WTC11 (cell line): ENCODE data around the gene ALKBH1. TPM values are rescaled to one million over a fixed set of nuclear protein-coding genes. Genes with fewer than 3 reads are reported as not detected.
"Not testable (repeated sequence)": the region's sequence is repeated elsewhere in the genome, so short reads cannot be mapped to it uniquely, and the experiment has no call there.

Experiments
- ATAC-seq: fragments of 200-7000 bp; cut with Tn5 transposase; 2 replicates; pipeline ENCODE4 v1.10.0; 2021; ENCODE audit warnings: mild to moderate bottlenecking, moderate library complexity
- CTCF ChIA-PET: fragments of 300-600 bp; sonication (Branson Sonifier 250); formaldehyde crosslinking; loops from one replicate; lab custom pipeline; 2021; ENCODE audit warnings: antibody characterized with exemption; lab: Charles Lee
- POLR2A ChIA-PET: fragments of 350-600 bp; sonication (Branson Sonifier 250); formaldehyde crosslinking; loops from one replicate; lab custom pipeline; 2021; ENCODE audit warnings: antibody characterized with exemption; lab: Charles Lee
- DNase-seq: peaks from one replicate; pipeline ENCODE4 v3.0.0; 2021; ENCODE audit warnings: low spot score
- H3K27ac Mint-ChIP-seq: 2 replicates; pipeline ENCODE4 v1.8.0; 2021; ENCODE audit warnings: mixed read lengths
- H3K27me3 Mint-ChIP-seq: 2 replicates; pipeline ENCODE4 v1.8.0; 2021; ENCODE audit warnings: low read depth, mild to moderate bottlenecking, moderate library complexity, mixed read lengths
- H3K36me3 Mint-ChIP-seq: 2 replicates; pipeline ENCODE4 v1.8.0; 2021; ENCODE audit warnings: mixed read lengths
- H3K4me1 Mint-ChIP-seq: 2 replicates; pipeline ENCODE4 v1.8.0; 2022; ENCODE audit warnings: mixed read lengths
- H3K4me3 Mint-ChIP-seq: 2 replicates; pipeline ENCODE4 v1.8.0; 2021; ENCODE audit warnings: mild to moderate bottlenecking, moderate library complexity, mixed read lengths
- H3K9me3 Mint-ChIP-seq: 2 replicates; pipeline ENCODE4 v1.8.0; 2021; ENCODE audit warnings: mixed read lengths
- CREB1 ChIP-seq: sonication (generic); formaldehyde crosslinking; IDR thresholded peaks from 2 replicates; pipeline ENCODE4 v1.8.0; 2023; ENCODE audit warnings: mild to moderate bottlenecking, missing genetic modification reagents
- ESRRA ChIP-seq: sonication (generic); formaldehyde crosslinking; IDR thresholded peaks from 2 replicates; pipeline ENCODE4 v1.8.1; 2022; ENCODE audit warnings: mild to moderate bottlenecking, missing genetic modification reagents, borderline replicate concordance
- FOXK1 ChIP-seq: sonication (generic); formaldehyde crosslinking; IDR thresholded peaks from 2 replicates; pipeline ENCODE4 v1.8.0; 2022; ENCODE audit warnings: mild to moderate bottlenecking, moderate library complexity, missing genetic modification reagents
- GRHL2 ChIP-seq: fragments of 250-450 bp; sonication (Bioruptor Pico); IDR thresholded peaks from 2 replicates; pipeline ENCODE4 v1.8.0; 2022; ENCODE audit warnings: mild to moderate bottlenecking, moderate library complexity; ENCODE audit not compliant: insufficient replicate concordance, severe bottlenecking
- ZNF138 ChIP-seq: sonication (generic); formaldehyde crosslinking; conservative IDR thresholded peaks from 2 replicates; pipeline ENCODE4 v1.8.1; 2022; ENCODE audit warnings: mild to moderate bottlenecking, moderate library complexity, missing genetic modification reagents
- total RNA-seq: library from RNA; stranded (reverse); gene quantifications from 3 replicates; pipeline ENCODE4 v1.2.3, GENCODE V29; 2021
- TF ChIP-seq, protein P1 (sequence below): sonication (generic); formaldehyde crosslinking; IDR thresholded peaks from 2 replicates; pipeline ENCODE4 v1.8.1; 2023; ENCODE audit warnings: mild to moderate bottlenecking, missing genetic modification reagents, moderate library complexity
- TF ChIP-seq, protein P2 (sequence below): sonication (generic); formaldehyde crosslinking; conservative IDR thresholded peaks from 2 replicates; pipeline ENCODE4 v1.8.1; 2023; ENCODE audit warnings: mild to moderate bottlenecking, low read depth, missing genetic modification reagents, moderate library complexity
- TF ChIP-seq, protein P3 (sequence below): sonication (generic); formaldehyde crosslinking; IDR thresholded peaks from 2 replicates; pipeline ENCODE4 v1.8.0; 2023; ENCODE audit warnings: missing genetic modification reagents, mild to moderate bottlenecking, borderline replicate concordance
- TF ChIP-seq, protein P4 (sequence below): sonication (generic); formaldehyde crosslinking; IDR thresholded peaks from 2 replicates; pipeline ENCODE4 v1.8.0; 2022; ENCODE audit warnings: mild to moderate bottlenecking, missing genetic modification reagents
- TF ChIP-seq, protein P5 (sequence below): fragments of 250-450 bp; sonication (Bioruptor Pico); IDR thresholded peaks from 2 replicates; pipeline ENCODE4 v1.9.0; 2021; ENCODE audit warnings: mild to moderate bottlenecking

ALKBH1 gene
- total RNA-seq, 1 experiment from 2014 or later = 18.8 TPM

DNA sequence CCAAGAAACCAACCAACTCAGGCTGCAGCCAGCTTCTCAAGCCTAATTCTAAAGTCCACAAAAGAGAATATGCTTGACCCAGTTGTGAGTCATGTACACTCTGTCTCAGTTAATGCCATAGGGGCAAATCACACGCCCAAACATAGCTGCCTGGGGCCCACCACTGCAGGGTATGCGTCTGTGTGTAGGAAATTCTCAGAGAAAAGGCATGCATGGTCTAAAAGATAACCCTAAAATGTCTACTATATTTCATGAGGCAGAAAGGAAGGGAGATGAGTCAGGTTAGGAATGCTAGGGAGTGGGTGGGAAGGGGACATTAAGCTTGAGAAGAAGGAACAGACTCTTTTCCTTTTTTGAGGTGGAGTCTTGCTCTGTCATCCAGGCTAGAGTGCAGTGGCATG, 69.1 kb downstream of the ALKBH1 start:
- H3K4me3 Mint-ChIP-seq = no peak overlapping the region
- ChIA-PET CTCF (no interaction called here), POLR2A (no interaction called here)
- peaks cover 31% of the 10 kb centered on the region for H3K36me3 Mint-ChIP-seq
- ATAC-seq = no peak
- H3K4me1 Mint-ChIP-seq = no peaks in the 10 kb centered on the region
- peaks cover 35% of the 10 kb centered on the region for H3K9me3 Mint-ChIP-seq
- H3K27me3 Mint-ChIP-seq = peaks cover 15% of the 10 kb centered on the region
- TF ChIP-seq, protein P1, sequence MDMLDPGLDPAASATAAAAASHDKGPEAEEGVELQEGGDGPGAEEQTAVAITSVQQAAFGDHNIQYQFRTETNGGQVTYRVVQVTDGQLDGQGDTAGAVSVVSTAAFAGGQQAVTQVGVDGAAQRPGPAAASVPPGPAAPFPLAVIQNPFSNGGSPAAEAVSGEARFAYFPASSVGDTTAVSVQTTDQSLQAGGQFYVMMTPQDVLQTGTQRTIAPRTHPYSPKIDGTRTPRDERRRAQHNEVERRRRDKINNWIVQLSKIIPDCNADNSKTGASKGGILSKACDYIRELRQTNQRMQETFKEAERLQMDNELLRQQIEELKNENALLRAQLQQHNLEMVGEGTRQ (CRISPR knock-in tag) = no peak
- TF ChIP-seq, protein P2, sequence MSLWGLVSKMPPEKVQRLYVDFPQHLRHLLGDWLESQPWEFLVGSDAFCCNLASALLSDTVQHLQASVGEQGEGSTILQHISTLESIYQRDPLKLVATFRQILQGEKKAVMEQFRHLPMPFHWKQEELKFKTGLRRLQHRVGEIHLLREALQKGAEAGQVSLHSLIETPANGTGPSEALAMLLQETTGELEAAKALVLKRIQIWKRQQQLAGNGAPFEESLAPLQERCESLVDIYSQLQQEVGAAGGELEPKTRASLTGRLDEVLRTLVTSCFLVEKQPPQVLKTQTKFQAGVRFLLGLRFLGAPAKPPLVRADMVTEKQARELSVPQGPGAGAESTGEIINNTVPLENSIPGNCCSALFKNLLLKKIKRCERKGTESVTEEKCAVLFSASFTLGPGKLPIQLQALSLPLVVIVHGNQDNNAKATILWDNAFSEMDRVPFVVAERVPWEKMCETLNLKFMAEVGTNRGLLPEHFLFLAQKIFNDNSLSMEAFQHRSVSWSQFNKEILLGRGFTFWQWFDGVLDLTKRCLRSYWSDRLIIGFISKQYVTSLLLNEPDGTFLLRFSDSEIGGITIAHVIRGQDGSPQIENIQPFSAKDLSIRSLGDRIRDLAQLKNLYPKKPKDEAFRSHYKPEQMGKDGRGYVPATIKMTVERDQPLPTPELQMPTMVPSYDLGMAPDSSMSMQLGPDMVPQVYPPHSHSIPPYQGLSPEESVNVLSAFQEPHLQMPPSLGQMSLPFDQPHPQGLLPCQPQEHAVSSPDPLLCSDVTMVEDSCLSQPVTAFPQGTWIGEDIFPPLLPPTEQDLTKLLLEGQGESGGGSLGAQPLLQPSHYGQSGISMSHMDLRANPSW (CRISPR knock-in tag) = no peak
- TF ChIP-seq, protein P3, sequence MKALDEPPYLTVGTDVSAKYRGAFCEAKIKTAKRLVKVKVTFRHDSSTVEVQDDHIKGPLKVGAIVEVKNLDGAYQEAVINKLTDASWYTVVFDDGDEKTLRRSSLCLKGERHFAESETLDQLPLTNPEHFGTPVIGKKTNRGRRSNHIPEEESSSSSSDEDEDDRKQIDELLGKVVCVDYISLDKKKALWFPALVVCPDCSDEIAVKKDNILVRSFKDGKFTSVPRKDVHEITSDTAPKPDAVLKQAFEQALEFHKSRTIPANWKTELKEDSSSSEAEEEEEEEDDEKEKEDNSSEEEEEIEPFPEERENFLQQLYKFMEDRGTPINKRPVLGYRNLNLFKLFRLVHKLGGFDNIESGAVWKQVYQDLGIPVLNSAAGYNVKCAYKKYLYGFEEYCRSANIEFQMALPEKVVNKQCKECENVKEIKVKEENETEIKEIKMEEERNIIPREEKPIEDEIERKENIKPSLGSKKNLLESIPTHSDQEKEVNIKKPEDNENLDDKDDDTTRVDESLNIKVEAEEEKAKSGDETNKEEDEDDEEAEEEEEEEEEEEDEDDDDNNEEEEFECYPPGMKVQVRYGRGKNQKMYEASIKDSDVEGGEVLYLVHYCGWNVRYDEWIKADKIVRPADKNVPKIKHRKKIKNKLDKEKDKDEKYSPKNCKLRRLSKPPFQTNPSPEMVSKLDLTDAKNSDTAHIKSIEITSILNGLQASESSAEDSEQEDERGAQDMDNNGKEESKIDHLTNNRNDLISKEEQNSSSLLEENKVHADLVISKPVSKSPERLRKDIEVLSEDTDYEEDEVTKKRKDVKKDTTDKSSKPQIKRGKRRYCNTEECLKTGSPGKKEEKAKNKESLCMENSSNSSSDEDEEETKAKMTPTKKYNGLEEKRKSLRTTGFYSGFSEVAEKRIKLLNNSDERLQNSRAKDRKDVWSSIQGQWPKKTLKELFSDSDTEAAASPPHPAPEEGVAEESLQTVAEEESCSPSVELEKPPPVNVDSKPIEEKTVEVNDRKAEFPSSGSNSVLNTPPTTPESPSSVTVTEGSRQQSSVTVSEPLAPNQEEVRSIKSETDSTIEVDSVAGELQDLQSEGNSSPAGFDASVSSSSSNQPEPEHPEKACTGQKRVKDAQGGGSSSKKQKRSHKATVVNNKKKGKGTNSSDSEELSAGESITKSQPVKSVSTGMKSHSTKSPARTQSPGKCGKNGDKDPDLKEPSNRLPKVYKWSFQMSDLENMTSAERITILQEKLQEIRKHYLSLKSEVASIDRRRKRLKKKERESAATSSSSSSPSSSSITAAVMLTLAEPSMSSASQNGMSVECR (CRISPR knock-in tag) = no peak
- TF ChIP-seq FOXK1 (CRISPR knock-in tag) = no peak
- TF ChIP-seq, protein P4, sequence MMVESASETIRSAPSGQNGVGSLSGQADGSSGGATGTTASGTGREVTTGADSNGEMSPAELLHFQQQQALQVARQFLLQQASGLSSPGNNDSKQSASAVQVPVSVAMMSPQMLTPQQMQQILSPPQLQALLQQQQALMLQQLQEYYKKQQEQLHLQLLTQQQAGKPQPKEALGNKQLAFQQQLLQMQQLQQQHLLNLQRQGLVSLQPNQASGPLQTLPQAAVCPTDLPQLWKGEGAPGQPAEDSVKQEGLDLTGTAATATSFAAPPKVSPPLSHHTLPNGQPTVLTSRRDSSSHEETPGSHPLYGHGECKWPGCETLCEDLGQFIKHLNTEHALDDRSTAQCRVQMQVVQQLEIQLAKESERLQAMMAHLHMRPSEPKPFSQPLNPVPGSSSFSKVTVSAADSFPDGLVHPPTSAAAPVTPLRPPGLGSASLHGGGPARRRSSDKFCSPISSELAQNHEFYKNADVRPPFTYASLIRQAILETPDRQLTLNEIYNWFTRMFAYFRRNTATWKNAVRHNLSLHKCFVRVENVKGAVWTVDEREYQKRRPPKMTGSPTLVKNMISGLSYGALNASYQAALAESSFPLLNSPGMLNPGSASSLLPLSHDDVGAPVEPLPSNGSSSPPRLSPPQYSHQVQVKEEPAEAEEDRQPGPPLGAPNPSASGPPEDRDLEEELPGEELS (CRISPR knock-in tag) = no peak
- TF ChIP-seq, protein P5, sequence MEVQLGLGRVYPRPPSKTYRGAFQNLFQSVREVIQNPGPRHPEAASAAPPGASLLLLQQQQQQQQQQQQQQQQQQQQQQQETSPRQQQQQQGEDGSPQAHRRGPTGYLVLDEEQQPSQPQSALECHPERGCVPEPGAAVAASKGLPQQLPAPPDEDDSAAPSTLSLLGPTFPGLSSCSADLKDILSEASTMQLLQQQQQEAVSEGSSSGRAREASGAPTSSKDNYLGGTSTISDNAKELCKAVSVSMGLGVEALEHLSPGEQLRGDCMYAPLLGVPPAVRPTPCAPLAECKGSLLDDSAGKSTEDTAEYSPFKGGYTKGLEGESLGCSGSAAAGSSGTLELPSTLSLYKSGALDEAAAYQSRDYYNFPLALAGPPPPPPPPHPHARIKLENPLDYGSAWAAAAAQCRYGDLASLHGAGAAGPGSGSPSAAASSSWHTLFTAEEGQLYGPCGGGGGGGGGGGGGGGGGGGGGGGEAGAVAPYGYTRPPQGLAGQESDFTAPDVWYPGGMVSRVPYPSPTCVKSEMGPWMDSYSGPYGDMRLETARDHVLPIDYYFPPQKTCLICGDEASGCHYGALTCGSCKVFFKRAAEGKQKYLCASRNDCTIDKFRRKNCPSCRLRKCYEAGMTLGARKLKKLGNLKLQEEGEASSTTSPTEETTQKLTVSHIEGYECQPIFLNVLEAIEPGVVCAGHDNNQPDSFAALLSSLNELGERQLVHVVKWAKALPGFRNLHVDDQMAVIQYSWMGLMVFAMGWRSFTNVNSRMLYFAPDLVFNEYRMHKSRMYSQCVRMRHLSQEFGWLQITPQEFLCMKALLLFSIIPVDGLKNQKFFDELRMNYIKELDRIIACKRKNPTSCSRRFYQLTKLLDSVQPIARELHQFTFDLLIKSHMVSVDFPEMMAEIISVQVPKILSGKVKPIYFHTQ (CRISPR knock-in tag) = no peak
- TF ChIP-seq ESRRA (CRISPR knock-in tag) = no peak
- TF ChIP-seq GRHL2 (CRISPR knock-in tag) = no peak
- TF ChIP-seq CREB1 (CRISPR knock-in tag) = no peak
- no peak for TF ChIP-seq ZNF138 (CRISPR knock-in tag)
- no peak overlapping the region for H3K27ac Mint-ChIP-seq
- no peak for DNase-seq

DNA sequence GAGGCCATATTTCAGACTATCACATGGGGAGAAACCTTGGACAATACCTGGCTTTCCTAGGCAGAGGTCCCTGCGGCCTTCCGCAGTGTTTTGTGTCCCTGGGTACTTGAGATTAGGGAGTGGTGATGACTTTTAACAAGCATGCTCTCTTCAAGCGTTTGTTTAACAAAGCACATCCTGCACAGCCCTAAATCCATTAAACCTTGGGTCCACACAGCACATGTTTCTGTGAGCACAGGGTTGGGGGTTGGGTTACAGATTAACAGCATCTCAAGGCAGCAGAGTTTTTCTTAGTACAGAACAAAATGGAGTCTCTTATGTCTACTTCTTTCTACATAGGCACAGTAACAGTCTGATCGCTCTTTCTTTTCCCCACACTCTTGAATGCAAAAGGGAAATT, 72.0 kb downstream of the ALKBH1 start:
- Mint-ChIP-seq H3K27me3 (peaks cover 20% of the 10 kb centered on the region), H3K36me3 (peaks cover 52% of the 10 kb centered on the region), H3K9me3 (peaks cover 62% of the 10 kb centered on the region)
- H3K4me3 Mint-ChIP-seq, POLR2A ChIA-PET, ATAC-seq, H3K27ac Mint-ChIP-seq, DNase-seq, H3K4me1 Mint-ChIP-seq, CTCF ChIA-PET: not testable (repeated sequence)

DNA sequence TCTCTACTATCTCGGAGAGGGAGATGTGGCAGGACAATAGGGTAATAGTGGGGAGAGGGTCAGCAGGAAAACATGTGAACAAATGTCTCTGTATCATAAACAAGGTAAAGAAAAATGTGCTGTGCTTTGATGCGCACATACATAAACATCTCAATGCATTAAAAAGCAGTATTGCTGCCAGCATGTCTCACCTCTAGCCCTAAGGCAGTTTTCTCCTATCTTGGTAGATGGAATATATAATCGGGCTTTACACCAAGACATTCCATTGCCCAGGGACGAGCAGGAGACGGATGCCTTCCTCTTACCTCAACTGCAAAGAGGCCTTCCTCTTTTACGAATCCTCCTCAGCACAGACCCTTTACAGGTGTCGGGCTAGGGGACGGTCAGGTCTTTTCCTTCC, 72.4 kb downstream of the ALKBH1 start:
- H3K4me3 Mint-ChIP-seq, CTCF ChIA-PET, ATAC-seq, H3K27ac Mint-ChIP-seq, H3K4me1 Mint-ChIP-seq, DNase-seq, POLR2A ChIA-PET: not testable (repeated sequence)
- Mint-ChIP-seq H3K27me3 (peaks cover 20% of the 10 kb centered on the region), H3K9me3 (peaks cover 64% of the 10 kb centered on the region), H3K36me3 (peaks cover 52% of the 10 kb centered on the region)
